HG02759 (cell line): ENCODE measurements around the gene NR2C2.
A peak's percentile ranks its signal among the peaks of the same experiment; 100 is the strongest.
"Not testable (repeated sequence)": the region's sequence is repeated elsewhere in the genome, so short reads cannot be mapped to it uniquely, and the experiment has no call there.

Experiments
- ATAC-seq: cut with Tn5 transposase; IDR thresholded peaks from one replicate; pipeline ENCODE4 v1.9.1; 2021; ENCODE audit warnings: mild to moderate bottlenecking, moderate library complexity; ENCODE audit not compliant: unreplicated experiment

Gene NR2C2

DNA sequence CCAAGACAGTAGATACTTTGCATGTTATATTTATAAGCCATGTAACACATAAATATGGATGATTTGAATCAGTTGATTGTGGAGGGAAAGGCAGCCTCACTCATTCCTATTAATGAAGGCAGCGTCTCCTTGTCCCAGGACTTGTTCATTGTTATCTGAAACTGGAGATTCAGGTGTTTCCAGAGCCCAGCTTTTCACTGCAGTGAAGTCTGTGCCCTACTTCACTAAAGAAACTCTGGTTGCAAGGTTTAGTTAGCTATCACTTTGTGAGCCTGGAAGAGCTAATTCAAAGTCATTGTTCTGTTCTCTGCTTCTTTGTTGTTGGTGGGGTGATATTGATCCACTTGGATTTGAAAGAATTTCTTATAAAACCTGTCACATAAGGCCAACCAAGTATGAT is 9.8 kb downstream of the NR2C2 start:
- no peak for ATAC-seq

DNA sequence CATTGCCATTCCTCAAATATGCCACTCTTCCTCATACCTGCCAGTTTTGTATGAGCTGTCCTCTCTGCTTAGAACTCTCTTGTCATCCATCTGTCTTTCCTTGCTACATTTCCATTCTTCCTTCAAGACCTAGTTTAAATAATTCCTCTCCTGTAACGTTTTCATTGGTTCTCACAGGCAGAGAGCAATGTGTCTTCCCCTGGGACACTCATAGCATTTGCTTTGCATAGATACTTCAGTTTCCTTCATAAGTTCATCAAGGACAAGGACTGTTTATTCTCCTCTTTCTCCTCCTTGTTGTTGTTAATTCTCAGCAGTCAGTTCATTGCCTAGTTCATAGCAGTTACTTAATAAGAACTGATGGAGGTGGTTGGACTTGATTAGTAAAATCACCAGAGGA is 10.5 kb downstream of the NR2C2 start:
- no peak for ATAC-seq

DNA sequence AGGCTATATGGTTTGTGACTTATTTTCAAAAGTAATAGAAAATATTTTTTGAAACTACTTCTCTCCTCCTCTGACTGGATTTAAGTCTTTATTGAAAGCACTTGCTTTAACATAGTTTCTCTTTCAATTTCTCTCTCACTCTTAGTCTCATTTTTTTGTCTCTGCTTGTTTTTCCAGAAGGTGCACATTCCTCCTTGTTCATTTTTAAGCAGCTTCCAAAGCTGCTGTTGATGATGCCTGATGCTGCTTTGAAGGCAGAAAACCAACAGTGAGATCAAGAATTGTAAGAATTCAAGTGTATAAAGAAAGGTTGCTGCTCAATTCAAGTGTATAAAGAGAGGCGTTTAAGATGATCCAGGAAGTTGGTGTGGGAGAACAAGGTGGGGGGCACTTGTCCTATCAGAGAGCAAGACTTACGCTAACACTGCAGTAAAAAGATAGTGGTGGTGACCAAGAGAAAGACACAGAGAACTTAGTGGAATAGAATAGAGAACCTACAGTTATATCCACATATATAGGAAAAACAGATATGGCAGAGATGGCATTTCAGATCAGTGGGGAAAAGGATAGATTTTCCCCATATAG is 12.1 kb downstream of the NR2C2 start:
- ATAC-seq: no peak

DNA sequence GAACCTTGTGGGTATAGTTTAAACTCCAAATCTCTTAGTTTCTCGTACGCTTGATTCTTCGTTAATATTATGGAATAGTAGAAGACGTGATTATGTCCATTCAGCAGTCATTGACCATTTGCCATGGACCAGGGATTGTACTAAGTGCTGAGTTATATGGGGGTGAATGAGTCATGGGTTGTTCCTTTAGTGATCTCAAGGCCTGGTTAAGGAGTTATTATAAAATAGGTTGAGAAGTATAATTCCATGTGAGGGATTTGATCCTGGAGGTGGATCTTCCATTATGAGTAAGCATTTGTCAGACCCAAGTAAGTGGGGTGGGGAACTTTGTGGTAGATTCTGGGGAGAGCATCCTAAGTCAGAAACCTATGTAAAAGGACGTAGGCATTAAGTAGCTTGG is 15.4 kb downstream of the NR2C2 start:
- no peak for ATAC-seq

- no peak for ATAC-seq
Measured at GRCh38 chr3:14967285-14967684, 19.9 kb downstream of the NR2C2 start.

GRCh38 chr3:14969671-14970070 is 22.3 kb downstream of the NR2C2 start:
- ATAC-seq: no peak

- no peak for ATAC-seq
Measured at GRCh38 chr3:14976317-14976716, 28.9 kb downstream of the NR2C2 start.

- ATAC-seq: peak; percentile 58
Measured at GRCh38 chr3:14980689-14981088, 33.3 kb downstream of the NR2C2 start.

DNA sequence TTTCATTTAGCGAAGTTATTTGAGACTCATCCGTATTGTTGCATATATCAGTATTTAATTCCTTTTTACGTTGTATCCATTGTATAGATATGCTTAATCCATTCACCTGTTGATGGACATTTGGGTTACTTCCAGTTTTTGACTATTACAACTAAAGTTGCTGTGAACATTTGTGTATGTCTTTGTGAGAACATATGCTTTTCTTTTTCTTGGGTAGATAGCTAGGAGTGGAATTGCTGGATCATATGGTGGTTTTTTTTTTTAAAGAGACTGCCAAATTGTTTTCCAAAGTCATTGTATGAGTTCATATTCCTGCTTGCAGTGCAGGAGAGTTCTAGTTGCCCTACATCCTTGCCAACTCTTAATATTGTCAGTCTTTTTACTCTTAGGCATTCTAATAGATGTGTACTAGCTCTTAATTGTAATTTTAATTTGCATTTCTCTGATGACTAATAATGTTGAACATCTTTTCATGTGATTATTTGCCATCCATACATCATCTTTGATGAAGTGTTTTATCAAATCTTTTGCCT is 37.3 kb downstream of the NR2C2 start:
- ATAC-seq: no peak

DNA sequence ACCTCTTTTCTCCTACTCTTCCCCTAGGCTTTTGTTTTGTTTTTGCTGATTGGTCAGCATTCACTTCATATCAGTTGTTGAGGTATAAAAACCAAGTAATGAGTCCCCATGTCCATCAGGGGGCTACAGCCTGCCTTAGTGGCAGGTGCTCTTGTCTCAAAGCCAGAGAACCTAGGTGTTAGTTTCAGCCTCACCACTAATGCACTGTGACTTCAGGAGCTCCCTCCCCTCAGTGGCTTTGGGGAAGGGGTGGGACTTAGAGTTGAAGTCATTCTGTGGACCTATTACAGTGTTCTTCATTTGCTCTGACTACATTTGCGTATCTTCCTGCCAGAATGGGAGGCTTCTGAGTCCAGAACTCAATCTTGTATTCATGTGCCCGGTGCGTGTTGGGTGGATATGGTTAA is 41.6 kb downstream of the NR2C2 start:
- peak; percentile 99 for ATAC-seq

- no peak for ATAC-seq
Measured at GRCh38 chr3:14989943-14990779, 42.8 kb downstream of the NR2C2 start.

GRCh38 chr3:14990780-14991148 is 43.4 kb downstream of the NR2C2 start:
- ATAC-seq: no peak

- no peak for ATAC-seq
Measured at GRCh38 chr3:14991151-14991742, 43.9 kb downstream of the NR2C2 start.

DNA sequence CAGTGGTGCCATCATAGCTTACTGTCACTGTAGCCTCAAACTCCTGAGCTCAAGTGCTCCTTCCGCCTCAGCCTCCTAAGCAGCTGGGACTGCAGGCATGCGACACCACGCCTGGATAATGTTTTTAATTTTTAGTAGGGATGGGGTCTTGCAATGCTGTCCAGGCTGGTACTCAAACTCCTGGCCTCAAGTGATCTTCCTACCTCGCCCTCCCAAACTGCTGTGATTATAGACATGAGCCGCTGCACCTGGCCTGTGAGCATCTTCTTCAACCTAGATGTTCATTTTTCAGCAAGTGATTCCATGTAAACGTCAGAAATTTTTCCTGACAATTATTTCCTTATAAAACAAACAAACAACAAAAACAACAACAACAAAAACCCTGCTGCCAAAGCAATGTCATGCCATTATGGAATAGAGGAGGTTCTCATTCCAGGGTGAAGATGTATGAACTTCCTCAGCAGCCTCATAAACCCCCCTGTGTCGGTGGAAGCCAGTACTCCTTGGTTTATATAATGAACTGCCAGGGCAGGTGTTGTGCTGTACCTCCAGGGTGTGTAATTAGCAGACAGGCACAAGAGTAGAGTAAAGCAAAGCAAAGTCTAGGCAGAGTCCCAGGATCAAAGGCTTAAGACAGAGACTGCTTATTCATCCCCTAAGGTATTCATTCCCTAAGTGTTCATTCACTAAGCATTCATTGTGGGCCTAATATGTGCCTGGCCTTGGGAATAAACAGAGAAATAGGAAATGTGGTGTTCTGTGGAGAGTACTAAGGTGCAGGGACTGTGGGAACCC is 44.6 kb downstream of the NR2C2 start:
- no peak for ATAC-seq

DNA sequence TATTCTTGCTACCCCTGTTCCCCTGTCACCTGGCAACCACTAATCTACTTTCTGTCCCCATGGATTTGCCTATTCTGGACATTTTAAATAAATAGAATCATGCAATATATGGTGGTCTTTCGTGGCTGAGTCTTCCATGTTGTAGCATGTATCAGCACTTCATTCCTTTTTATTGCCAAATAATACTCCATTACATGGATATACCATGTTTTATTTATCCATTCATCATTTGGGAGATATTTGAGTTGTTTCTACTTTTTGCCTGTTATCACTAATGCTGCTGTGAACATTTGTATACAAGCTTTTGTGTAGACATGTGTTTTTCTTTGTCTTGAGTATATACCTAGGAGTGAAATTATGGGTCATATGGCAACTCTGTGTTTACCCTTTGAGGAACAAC is 50.6 kb downstream of the NR2C2 start:
- no peak for ATAC-seq

GRCh38 chr3:14999182-14999581 is 51.8 kb downstream of the NR2C2 start:
- ATAC-seq: not testable (repeated sequence)

GRCh38 chr3:15007681-15008141 is 60.3 kb downstream of the NR2C2 start:
- no peak for ATAC-seq

GRCh38 chr3:15009167-15009566 is 61.8 kb downstream of the NR2C2 start:
- no peak for ATAC-seq

- ATAC-seq: no peak
Measured at GRCh38 chr3:15010664-15011063, 63.3 kb downstream of the NR2C2 start.

GRCh38 chr3:15011174-15011573 is 63.8 kb downstream of the NR2C2 start:
- ATAC-seq: no peak
